Osteoblast (primary cell): ENCODE data around the gene PPP2R5C. TPM values are rescaled to one million over a fixed set of nuclear protein-coding genes. Genes with fewer than 3 reads are reported as not detected.
"Not testable (repeated sequence)": the region's sequence is repeated elsewhere in the genome, so short reads cannot be mapped to it uniquely, and the experiment has no call there.

Experiments
- DNase-seq: peaks from one replicate; pipeline ENCODE4 v3.0.0; 2011; ENCODE audit warnings: low spot score, mixed read lengths; ENCODE audit not compliant: insufficient read length; ENCODE audit errors: missing footprints
- H2AFZ ChIP-seq: 2 replicates; pipeline ENCODE4 v1.6.0; 2011; ENCODE audit warnings: mild to moderate bottlenecking, low read length
- H3K27ac ChIP-seq: 2 replicates; pipeline ENCODE4 v1.5.1; 2011; ENCODE audit warnings: mild to moderate bottlenecking, low read depth, low read length, moderate library complexity
- H3K27me3 ChIP-seq: 2 replicates; pipeline ENCODE4 v1.6.0; 2012; ENCODE audit warnings: mild to moderate bottlenecking, control low read depth, inconsistent platforms, low read length, moderate library complexity; ENCODE audit not compliant: insufficient read depth
- H3K36me3 ChIP-seq: 2 replicates; pipeline ENCODE4 v1.5.1; 2011; ENCODE audit warnings: mild to moderate bottlenecking, low read length, control low read depth, moderate library complexity; ENCODE audit not compliant: insufficient read depth
- H3K4me1 ChIP-seq: 2 replicates; pipeline ENCODE4 v1.5.1; 2011; ENCODE audit warnings: mild to moderate bottlenecking, low read length, control low read depth, moderate library complexity; ENCODE audit not compliant: insufficient read depth
- H3K4me2 ChIP-seq: 2 replicates; pipeline ENCODE4 v1.6.0; 2011; ENCODE audit warnings: mild to moderate bottlenecking, low read length; ENCODE audit not compliant: insufficient read depth
- H3K4me3 ChIP-seq: fragments of 200-600 bp; sonication (generic); 3 replicates; pipeline ENCODE4 v1.5.1; 2012; ENCODE audit warnings: mild to moderate bottlenecking, low read length, inconsistent platforms; ENCODE audit not compliant: insufficient read depth
- H3K79me2 ChIP-seq: 2 replicates; pipeline ENCODE4 v1.6.0; 2012; ENCODE audit warnings: mild to moderate bottlenecking, low read length, control low read depth, inconsistent platforms; ENCODE audit not compliant: insufficient read depth
- H3K9me3 ChIP-seq: 2 replicates; pipeline ENCODE4 v1.5.1; 2011; ENCODE audit warnings: low read depth, low read length, control low read depth
- H4K20me1 ChIP-seq: 2 replicates; pipeline ENCODE4 v1.6.0; 2012; ENCODE audit warnings: mild to moderate bottlenecking, low read length, control low read depth; ENCODE audit not compliant: insufficient read depth
- total RNA-seq: library from RNA; depleted of rRNA; stranded (reverse); fragments of >200 nt; gene quantifications from 2 replicates; pipeline ENCODE4 v1.2.3, GENCODE V29; 2012
- TF ChIP-seq, protein P1 (sequence below): IDR thresholded peaks from 2 replicates; pipeline ENCODE4 v1.5.1; 2011; ENCODE audit warnings: mild to moderate bottlenecking, low read depth, low read length, moderate library complexity; ENCODE audit errors: extremely low read depth

The PPP2R5C gene
- total RNA-seq: 101 and 111 TPM in 2 replicates

DNA sequence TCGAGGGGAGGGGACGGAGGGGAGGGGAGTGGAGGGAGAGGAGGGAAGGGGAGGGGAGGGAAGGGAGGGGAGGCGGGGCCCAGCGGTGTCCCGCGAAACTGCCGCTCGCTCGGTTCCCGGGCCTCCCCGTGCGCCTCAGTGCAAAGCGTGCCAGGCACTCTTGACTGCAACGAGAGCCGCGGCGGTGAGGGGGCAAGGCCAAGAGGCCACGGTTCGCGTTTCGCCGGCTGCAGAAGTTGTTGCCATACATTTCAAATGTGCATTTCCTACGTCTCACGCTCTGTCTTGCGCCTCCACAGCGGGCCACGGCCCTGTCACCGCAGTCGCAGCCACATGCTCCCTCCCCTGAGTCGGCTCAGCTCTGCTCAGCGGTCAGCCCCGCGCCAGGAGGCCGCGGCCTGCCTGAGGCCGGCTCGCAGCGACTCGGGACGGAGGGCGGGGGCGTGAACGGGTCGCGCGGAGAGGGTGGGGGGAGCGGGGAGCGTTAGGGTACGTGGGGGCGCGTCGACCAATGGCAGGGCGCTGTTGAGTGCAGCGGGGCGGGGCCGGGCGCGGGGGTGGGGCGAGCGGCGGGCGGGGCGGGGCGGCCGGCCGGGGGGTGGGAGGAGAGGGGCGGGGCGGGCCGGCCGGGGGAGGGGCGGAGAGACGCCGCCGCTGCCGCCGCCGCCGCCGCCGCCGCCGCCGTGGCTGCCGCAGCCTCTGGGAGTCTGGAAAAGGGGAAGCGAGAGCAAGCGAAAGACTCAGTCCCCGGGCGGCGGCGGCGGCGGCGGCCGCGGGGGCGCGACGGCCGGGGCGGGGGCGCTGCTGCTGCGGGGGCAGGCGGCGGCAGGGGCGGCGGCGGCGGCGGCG lies at the start of gene PPP2R5C:
Gene PPP2R5C, plus strand, starts transcription at position 678 of the 849 bp plus-strand sequence. CDS start 185 bp downstream, outside the sequence.
- Histone ChIP-seq H3K36me3 (peaks cover 5% of the 10 kb centered on the region), H3K4me1 (peaks cover 10% of the 10 kb centered on the region), H2AFZ (peak within 1 kb of the TSS; percentile 99), H4K20me1 (no peaks in the 10 kb centered on the region), H3K27me3 (peaks cover 19% of the 10 kb centered on the region), H3K79me2 (no peaks in the 10 kb centered on the region), H3K27ac (peak within 1 kb of the TSS; percentile 61), H3K9me3 (no peaks in the 10 kb centered on the region), H3K4me2 (peak within 1 kb of the TSS; percentile 100), H3K4me3 (peak within 1 kb of the TSS; percentile 92)
- DNase-seq: peak; percentile 100
- TF ChIP-seq, protein P1, sequence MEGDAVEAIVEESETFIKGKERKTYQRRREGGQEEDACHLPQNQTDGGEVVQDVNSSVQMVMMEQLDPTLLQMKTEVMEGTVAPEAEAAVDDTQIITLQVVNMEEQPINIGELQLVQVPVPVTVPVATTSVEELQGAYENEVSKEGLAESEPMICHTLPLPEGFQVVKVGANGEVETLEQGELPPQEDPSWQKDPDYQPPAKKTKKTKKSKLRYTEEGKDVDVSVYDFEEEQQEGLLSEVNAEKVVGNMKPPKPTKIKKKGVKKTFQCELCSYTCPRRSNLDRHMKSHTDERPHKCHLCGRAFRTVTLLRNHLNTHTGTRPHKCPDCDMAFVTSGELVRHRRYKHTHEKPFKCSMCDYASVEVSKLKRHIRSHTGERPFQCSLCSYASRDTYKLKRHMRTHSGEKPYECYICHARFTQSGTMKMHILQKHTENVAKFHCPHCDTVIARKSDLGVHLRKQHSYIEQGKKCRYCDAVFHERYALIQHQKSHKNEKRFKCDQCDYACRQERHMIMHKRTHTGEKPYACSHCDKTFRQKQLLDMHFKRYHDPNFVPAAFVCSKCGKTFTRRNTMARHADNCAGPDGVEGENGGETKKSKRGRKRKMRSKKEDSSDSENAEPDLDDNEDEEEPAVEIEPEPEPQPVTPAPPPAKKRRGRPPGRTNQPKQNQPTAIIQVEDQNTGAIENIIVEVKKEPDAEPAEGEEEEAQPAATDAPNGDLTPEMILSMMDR: no peak

DNA sequence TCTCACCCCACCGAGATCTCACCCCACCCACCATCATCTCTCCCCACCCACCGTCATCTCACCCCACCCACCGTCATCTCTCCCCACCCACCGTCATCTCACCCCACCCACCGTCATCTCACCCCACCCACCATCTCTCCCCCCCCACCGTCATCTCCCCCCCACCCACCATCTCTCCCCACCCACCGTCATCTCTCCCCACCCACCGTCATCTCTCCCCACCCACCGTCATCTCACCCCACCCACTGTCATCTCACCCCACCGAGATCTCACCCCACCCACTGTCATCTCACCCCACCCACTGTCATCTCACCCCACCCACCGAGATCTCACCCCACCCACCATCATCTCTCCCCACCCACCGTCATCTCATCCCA lies 49.7 kb upstream of the PPP2R5C start:
- not testable (repeated sequence) for H3K4me1 ChIP-seq, H3K4me3 ChIP-seq, H3K79me2 ChIP-seq, H3K27me3 ChIP-seq, DNase-seq, H3K4me2 ChIP-seq, H3K36me3 ChIP-seq, H4K20me1 ChIP-seq, H3K27ac ChIP-seq, H3K9me3 ChIP-seq, H2AFZ ChIP-seq

DNA sequence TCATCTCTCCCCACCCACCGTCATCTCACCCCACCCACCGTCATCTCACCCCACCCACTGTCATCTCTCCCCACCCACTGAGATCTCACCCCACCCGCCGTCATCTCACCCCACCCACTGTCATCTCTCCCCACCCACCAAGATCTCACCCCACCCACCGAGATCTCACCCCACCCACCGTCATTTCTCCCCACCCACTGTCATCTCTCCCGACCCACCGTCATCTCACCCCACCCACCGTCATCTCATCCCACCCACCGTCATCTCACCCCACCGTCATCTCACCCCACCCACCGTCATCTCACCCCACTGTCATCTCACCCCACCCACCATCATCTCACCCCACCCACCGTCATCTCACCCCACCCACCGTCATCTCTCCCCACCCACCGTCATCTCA lies 49.2 kb upstream of the PPP2R5C start:
- not testable (repeated sequence) for H3K4me2 ChIP-seq, H2AFZ ChIP-seq, H3K27me3 ChIP-seq, H3K79me2 ChIP-seq, H3K27ac ChIP-seq, H3K9me3 ChIP-seq, DNase-seq, H4K20me1 ChIP-seq, H3K4me1 ChIP-seq, H3K4me3 ChIP-seq, H3K36me3 ChIP-seq

DNA sequence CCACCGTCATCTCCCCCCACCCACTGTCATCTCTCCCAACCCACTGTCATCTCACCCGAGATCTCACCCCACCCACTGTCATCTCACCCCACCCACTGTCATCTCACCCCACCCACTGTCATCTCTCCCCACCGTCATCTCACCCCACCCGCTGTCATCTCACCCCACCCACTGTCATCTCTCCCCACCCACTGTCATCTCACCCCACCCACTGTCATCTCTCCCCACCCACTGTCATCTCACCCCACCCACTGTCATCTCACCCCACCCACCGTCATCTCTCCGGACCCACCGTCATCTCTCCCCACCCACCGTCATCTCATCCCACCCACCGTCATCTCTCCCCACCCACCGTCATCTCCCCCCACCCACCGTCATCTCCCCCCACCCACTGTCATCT lies 48.4 kb upstream of the PPP2R5C start:
- not testable (repeated sequence) for H4K20me1 ChIP-seq, H3K9me3 ChIP-seq, H3K36me3 ChIP-seq, H3K79me2 ChIP-seq, H3K27ac ChIP-seq, H3K4me1 ChIP-seq, H3K4me3 ChIP-seq, H3K4me2 ChIP-seq, DNase-seq, H3K27me3 ChIP-seq, H2AFZ ChIP-seq

DNA sequence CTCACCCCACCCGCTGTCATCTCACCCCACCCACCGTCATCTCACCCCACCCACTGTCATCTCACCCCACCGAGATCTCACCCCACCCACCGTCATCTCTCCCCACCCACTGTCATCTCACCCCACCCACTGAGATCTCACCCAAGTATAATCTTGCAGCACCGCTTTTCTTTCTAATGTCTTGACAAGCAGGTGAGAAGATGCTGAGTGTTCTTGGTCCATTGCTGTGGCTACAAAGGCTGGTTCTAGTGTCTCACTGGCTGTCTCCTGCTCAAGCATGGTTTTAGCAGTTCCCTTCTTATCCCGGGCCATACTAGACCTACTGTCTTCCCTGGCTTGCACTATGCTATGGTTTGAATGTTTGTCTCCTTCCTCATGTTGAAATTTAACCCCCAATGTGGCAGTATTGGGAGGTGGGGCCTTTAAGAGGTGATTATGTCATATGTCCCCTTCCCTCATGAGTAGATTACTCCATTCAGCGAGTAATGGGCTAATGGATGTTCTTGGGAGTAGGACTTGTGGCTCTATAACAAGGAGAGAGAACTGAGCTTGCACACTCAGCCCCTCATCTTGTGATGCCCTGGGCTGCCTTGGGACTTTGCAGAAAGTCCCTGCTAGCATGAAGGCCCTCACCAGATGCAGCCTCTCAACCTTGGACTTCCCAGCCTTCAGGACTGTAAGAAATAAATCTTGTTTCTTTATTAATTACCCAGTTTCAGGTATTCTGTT lies 47.7 kb upstream of the PPP2R5C start:
- no peak for DNase-seq
- Histone ChIP-seq H3K27ac (no peak overlapping the region), H4K20me1 (no peaks in the 10 kb centered on the region), H3K4me3 (no peak overlapping the region), H3K27me3 (no peaks in the 10 kb centered on the region), H3K4me1 (no peaks in the 10 kb centered on the region), H3K9me3 (peaks cover 6% of the 10 kb centered on the region), H3K4me2 (no peak overlapping the region), H3K79me2 (no peaks in the 10 kb centered on the region), H3K36me3 (no peaks in the 10 kb centered on the region), H2AFZ (no peak overlapping the region)
- TF ChIP-seq, protein P1: no peak
